Nucleus accumbens (tissue), 56 donors: ENCODE measurements around the gene CORO6.

Experiments used
- DNase-seq, 56 donors: peaks; one replicate each; lab custom pipeline; 2025; lab: John Stamatoyannopoulos, UW

The CORO6 gene

DNA sequence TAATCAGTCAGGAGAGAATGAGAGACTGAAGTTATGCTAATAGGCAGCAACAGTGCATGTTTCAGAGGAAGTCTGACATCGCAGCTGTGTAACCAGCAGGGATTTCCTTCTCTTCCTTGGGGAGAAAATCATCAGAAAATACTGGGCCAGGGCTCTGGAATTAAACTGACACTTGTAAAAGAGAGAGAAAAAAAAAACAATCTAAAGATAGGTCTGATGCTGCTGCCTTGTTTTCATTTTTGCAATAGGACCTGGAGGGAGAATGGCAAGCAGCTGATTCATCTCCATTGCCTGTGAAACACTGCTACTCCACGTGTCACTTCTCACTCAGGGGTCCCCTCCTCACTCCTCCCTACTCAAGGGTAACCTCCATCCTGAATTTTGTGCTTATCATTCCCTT is 17.7 kb upstream of the CORO6 start:
- DNase-seq = peak in 1 of 56 donors; percentile 45

DNA sequence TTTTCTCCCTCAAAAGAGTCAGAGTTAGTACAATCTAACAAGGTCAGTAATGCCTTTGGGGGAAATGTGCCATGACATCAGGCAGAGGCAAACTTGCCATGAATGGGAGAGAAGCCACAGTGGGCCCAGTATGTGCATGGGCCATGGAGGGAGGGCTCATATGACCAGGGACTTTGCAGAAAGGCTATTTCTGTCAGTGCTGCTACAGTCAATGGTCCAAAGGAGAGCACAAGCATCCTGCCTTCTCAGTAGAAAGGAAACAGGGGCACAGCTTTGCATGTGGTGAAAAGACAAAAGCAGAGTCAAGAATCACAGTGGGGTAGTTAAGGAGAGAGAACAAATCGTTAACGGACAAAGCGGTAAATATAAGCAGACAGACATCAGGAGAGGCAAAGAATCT is 11.2 kb upstream of the CORO6 start:
- DNase-seq = peak in 1 of 56 donors; percentile 5

DNA sequence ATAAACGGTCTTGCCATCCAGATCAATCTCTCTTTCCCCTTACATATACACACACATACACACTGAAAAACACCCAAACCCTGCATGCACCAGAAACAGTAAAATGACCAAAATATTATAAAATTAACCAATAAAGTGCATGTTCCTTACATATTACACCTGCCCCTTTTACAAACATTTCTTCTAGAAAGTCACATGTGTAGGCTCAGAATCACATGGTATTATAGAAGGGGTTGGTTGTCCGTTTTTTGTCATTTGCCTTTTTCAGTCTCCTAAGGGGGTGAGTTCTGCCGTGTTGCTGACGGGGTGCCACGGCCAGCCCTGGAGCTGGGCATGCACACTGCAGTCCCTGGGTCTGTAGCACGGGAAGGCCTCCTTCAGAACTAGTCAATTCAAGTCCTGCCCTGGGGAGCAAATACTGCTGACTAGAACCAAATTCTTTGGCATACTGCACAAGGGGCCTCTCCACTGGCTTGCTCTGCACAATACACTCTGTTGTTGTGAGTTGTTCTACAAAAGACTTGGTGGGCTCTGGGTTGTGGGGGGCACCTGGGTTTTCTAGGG is 8.0 kb upstream of the CORO6 start:
- no peak for DNase-seq

DNA sequence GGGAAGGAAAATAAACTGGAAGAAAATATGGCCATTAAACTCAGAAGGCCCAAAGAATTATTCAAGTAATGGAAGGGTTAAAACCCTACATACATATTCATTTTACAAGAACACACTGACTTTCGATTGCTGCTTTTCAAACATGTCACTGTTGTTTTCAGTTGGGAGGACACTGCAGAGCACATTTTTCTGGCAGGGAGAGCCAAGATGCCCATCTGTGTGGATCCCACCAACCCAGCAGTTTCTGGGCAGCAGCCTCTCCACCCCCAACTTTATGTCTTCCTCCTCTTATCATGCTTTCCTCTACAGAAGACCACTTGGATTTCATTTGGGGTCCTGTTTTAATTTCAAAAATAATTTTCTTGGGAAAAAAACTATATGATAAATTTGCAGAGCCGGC is 7.1 kb upstream of the CORO6 start:
- DNase-seq = no peak

DNA sequence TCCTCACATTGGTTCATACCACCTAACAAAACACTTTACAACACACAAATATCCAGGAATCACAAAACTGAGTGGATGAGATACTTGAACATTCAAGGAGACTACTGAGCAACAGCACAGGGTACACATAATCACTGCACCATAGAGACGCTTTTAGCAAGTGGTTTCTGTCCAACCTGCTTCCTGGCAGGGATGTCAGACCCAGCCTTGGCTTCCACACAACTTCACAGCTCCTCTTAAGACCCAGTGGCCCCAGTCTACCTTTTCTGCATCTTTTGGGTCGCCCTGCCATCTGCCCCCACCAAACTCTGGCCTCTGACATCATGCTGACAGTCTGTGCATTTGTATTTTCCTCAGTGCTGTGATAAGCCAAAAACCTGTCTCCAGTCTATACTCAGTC is 5.9 kb upstream of the CORO6 start:
- DNase-seq = peak in 1 of 56 donors; percentile 3

DNA sequence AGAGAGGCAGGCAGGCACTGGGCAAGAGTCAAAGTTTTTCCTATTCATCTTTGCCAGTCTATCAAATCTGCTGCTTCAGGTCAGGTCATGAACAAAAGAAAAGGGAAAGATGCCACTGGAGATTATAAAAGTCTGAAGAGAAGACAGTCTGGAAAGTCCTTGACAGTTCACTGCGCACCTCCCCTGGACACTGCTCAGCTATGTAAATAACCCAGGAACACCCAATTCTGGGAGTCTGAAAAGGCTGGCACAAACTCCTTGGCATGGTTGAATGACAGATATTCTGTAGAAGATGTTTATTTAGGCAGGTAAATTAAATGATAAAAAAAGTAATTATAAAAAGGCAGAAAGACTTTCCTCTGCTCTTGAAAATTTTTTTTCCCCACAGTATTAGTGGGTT is 5.2 kb upstream of the CORO6 start:
- DNase-seq = no peak

DNA sequence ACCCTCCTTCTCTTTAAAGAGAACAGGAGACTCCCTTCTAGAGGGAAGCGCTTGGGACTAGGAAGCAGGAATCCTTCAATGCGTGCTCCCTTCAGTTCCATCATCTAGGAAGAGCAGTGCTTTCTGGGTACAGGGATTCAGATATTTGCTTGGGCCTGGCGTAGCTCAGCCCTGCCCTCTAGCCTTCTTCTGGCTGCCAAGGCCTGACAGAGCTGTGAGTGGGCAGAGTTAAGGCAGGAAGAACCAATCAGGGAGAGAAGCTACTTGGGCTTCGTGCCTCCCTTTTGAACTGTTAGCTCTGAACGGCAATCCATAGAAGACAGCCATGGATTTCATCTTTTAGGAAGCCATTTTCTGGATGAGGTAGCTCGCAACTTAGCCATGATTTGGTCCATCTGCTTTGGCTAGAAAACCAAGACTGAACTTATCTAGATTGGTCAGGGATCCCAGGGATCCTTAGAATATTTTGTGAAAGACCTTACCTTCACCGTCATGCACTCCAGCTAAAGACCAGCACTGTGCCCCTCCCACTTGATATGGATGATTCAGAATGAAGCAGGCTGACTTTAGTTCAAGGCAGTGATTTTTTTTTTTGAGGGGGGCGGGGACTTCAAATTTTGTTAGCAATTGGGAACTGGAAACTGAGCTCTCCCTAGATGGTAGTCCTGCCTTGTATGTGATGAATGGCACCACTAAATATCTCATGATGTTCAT is 2.5 kb upstream of the CORO6 start:
- peak in 41 of 56 donors; percentile 13 to 75 (median 52) for DNase-seq

DNA sequence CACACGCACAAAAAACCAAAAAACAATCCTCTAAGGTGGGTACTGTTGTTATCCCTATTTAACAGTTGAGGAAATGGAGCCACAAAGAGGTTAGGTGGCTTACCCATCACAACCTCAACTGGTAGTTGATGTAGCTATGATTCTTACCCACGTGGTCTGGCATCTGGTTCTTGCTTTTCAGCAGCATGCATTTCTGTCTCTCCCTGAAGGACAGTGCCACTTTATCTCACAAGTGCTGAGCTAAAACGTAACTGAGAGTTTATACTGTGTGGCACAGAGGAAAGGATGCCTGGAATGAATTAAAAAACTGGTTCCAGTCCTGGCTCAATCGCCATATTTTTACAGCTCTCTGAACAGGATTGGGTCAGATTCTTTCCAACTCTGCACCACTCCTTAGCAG is 1.9 kb upstream of the CORO6 start:
- no peak for DNase-seq

DNA sequence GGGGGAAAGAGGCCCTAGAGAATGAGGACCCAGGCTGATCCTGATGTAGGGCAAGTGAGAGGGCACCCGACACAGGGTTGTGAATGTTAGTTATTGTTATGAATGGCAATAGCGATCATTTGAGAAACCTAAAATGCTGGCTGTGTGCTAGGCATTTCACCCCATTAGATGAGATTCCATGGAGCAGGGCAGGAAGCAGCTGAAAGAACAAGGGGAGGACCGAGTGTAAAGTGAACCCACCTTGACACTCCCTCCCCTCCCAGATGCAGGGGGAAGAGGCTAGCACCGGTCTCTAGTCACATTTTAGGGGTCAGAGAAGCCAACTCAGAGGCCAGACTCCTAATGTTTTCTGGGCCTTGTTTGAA is 553 bp upstream of the CORO6 start:
- DNase-seq = no peak

DNA sequence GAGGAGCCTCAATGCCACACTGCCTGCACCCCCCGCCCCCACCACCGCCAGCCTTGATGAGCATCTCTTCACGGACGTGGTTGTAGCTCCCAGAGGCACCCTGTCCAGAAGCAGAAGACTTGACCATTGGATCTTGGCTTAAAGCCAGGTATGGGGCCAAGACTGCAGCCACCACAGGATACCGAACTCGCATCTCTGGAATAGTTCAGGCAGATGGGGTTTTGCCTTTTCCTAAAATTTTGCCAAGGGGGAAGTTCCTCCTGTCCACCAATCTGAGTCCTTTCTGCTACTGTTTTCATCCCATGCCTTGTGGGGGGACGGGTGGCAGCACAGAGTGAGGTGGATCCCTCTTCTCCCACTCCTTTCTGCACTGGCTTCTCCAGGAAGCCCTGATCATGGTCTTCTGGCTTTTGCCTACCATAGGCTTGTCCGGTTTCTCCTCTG is 939 bp downstream of the CORO6 start:
- no peak for DNase-seq

DNA sequence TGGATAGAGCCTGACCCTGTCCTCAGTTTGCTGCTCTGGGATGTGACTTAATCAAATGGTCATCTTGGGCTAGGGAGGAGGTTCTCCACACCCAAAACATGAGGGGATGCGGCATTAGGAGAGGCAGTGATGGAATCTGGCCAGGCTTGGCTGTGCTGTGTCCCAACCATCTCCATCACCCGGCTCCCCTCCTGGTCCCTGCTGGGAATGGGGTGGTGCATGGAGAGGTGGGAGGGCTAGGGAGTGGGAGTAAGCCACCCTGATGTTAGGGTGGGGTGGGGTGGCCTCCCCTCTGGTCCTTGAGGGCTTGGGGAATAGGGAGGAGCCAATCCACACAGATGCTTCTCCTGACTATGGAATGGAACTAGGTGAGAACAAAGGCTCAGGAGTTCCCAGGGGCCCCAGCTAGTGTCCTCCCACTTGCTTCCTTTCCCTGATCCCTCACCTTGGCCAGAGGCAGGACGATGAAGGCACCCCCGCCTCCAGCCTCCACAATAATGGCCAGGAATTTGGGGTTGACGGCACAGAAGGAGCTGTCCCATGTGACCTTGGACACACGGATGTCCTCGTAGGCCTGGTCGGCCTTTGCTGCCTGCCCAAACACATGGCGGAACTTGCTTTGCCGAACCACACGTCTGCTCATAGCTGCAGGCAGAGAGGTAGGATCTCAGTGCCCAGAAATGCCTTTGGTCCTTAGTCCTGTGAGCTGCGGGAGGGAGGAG is 1.8 kb downstream of the CORO6 start:
- no peak for DNase-seq

DNA sequence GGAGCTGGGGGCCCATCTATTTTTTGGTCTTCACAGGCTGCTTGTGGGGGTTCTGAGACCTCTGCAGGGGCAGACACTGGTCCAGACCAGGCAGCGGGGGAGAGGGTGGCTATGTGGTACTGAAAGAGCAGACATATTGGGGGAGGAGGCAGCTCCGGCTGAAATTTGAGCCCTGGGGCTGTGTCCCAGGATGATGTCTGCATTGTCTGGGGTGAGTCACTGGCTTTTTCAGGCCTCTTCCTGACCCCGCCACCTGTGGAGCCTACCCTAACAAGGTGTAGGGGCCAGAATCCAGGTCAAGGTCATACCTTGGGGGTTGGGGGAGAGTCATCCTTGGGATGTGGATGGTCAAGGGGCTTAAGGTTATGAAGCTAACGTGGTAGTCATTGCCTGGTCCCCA is 2.4 kb downstream of the CORO6 start:
- no peak for DNase-seq

DNA sequence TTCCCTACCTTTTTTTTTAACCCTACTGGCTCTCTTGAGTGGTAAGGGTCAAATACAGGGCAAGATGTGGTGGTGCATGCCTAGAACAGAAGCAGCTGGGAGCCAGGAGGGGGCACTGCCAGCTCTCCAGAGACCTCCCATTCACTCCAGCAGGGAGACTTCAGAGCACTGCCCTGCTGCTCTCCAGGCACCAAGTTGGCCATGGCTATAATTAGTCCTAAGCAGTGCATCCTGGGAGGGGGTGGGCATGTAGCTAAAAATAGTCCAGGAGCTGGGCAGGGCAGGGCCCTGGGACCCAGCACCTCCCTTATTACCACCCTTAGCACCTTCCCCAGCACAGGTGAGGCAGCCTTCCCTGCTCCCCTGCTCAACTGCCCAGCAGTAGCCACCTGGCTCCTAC is 3.5 kb downstream of the CORO6 start:
- peak in 6 of 56 donors; percentile 15 to 49 (median 32) for DNase-seq

DNA sequence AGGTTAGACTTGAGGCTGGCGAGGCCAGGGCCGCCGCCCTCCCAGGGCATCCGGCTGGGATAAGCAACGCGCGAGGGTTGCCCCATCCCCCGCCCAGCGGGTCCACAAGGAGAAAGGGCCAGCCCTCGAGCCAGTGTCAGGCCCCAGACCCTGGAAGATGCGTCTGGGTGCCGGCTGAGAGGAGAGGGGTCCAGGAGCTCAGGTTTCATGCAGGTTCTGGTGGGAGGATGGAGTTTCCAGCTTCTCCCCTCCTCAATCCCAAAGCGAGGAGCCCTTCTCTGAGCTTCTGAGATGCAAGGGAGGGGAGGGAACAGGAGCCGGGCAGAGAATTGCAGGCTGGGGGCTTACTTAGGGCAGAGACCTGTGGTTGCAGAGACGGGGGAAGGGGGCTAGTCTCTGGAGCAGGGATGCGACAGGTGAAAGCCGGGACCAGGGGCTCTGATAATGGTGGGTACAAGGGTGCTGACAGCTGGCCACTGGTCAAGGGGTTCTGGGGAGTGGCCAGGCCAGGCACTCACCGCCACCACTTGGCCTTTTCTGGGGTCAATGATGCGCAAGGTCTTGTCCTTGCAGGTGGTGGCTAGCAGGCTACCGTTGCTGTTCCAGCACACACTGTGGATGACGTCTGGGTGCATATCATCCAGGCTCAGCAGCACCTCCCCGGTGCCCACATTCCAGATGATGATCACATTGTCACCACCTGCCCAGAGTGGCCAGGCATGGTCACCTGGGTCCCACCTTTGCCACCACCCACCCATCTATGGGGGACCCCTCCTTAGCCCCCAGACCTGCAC is 4.2 kb downstream of the CORO6 start:
- DNase-seq = no peak

DNA sequence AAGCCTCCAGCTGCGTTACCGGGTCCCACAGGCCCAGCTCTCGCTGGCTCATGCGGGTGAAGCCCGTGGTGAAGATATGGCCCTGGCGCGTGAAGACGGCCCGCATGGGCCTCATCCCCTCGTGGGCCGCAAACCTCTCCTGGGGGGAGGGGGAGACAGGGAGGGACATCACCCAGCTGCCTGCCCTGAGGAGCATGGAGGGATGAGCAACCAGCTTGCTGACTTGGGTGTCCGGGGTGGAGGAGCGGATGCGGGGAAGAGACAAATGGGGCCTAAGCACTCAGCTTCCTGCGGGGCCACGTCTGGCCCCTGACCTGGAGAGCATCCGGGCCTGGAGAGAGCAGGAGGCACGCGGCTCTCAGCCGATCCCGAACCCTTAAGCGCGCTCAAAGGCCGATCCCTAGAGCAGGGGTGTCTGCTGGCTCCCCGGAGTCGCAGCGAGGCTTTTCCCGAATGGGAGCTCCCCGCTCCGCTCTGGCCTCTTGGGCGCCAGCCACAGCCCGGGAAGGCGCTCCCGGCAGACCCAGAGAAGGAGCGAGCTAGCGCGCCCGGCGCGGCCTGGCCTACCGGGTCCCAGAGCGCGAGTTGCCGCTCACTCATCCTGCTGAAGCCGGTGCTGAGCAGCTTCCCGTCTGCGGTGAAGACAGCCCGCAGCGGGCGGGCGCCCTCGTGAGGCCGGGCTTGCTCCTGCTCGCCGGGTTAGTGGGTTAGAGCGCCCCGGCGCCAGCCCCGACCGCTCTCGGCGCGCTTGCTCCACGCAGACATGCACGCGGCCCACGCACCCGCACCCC is 5.0 kb downstream of the CORO6 start:
- peak in 44 of 56 donors; percentile 19 to 83 (median 60) for DNase-seq

DNA sequence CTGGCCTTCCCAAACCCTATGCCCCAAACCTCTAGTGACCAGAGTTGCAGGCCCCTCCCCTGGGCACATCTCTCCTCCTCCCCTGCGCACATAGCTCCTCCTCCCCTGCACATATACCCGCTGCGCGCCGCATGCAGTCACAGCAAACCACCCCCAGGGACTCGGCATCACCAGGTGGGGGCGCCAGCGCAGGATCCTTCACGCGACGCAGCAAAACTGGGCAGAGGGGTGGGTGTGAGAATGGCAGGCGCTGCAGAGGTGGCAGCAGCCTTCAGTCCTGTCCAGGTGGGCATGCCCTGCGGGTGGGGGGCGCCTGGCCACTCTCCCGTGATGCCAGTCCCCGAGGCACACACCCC is 5.6 kb downstream of the CORO6 start:
- peak in 52 of 56 donors; percentile 29 to 90 (median 70) for DNase-seq

DNA sequence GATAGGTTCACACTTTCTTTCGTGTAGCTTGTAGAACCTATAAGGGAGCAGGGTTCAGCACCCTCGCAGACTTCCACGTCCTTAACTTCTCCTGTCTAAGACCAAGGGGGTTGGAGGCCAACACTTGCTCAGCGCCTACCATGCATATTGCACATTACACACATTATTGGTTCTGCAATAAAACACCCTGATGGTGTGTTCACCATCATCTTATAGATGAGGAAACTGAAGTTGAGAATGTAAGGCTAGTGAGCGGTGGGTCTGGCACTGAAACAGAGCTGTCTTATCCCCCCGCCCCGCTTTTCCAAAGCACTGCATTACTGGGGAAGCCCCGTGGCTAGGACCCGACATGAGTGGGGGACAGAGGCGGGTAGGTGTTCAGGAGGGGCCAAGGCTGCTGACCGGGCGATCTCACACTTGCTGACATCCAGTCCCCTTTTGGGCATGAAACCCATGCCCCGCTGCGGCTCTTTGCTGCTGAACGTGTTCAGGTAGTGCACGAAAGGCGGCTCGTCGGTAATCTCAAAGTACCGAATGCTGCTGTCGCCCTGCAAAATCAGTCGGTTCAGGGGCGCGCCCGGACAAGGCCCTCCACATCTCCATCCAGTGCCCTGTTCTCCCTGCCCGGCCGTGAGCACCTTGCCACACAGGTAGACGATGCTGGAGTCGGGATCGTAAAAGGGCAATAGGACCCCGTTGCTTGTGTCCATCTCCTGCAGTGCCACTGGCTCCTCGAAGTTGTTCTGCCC is 6.2 kb downstream of the CORO6 start:
- DNase-seq = peak in 2 of 56 donors; percentile 28 to 52

DNA sequence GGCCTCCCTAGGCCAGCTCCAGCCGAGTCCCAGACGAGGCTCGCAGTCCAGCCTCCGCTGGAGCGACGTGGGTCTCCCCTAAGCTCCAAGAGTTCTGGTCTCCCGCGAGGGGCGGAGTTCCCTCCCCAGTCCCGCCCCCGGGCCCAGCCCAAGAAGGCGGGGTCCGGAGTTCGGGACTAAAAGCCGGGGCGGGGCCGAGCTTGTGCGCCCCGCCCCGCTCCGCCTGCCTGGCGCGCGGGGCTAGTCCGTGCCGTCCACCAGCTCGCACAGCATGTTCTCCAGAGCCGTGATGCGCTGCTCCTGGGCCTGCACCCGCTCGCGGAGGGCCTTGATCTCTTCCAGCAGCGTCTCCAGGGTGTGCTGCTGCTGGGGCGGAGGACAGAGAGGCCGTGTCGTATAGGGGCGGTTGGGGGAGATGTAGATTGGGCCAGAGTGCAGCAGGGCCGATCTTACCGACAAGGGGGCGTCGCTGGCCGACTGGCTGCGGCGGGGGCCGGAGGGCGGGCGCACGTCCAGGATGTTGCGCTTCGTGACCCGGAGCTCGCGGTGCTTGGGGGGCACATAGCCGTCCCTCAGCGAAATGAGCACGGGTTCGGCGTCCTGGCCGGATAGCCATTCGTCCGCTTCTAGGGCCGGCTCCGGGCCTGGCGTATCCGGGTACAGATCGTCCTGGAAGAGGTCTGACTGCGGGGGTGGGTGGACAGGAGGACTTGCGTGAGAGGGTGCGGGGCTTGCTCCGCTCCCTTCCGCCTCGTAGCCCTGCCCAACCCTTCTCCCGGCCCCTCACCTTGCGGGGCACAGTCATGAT is 7.0 kb downstream of the CORO6 start:
- DNase-seq = peak in 55 of 56 donors; percentile 39 to 96 (median 83)

DNA sequence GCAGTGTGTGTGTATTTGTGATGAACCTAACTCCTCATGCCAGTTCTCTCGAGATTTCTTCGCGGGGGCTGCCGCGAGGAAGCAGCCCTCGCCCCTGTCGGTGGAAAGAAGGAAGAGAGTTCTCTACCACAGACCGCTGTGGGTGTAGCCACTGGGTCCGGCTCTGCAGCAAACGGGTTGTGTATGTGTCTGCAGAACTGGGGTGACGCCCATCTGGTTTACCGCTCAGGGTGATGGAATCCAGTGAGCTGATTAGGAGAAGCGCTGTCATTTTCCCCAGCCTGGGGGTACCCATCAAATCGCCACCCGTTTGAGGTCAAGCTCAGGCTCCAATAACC is 7.7 kb downstream of the CORO6 start:
- peak in 17 of 56 donors; percentile 37 to 69 (median 55) for DNase-seq
